Measurements from ENCODE around the gene PDCL3.

DNA sequence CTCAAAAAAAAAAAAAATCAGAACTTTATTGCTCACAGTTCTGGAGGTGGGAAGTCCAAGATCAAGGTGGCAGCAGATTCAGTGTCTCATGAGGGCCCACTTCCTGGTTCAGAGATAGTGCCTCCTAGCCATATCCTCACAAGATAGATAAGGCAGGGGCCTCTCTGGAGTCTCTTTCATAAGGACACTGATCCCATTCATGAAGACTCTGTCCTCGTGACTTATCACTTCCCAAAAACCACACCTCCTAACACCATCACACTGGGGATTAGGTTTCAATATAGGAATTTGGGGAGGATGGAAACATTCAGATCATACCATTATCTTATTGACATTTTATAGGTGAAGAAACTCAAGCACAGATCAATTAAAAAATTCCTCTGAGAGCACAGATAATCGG, 61.1 kb downstream of the PDCL3 start:
- TF ChIP-seq POLR2AphosphoS5 (IDR thresholded peaks at IDR 0.05; ENCODE audit: low read depth, low read length): no peak
- TF ChIP-seq, protein P1, sequence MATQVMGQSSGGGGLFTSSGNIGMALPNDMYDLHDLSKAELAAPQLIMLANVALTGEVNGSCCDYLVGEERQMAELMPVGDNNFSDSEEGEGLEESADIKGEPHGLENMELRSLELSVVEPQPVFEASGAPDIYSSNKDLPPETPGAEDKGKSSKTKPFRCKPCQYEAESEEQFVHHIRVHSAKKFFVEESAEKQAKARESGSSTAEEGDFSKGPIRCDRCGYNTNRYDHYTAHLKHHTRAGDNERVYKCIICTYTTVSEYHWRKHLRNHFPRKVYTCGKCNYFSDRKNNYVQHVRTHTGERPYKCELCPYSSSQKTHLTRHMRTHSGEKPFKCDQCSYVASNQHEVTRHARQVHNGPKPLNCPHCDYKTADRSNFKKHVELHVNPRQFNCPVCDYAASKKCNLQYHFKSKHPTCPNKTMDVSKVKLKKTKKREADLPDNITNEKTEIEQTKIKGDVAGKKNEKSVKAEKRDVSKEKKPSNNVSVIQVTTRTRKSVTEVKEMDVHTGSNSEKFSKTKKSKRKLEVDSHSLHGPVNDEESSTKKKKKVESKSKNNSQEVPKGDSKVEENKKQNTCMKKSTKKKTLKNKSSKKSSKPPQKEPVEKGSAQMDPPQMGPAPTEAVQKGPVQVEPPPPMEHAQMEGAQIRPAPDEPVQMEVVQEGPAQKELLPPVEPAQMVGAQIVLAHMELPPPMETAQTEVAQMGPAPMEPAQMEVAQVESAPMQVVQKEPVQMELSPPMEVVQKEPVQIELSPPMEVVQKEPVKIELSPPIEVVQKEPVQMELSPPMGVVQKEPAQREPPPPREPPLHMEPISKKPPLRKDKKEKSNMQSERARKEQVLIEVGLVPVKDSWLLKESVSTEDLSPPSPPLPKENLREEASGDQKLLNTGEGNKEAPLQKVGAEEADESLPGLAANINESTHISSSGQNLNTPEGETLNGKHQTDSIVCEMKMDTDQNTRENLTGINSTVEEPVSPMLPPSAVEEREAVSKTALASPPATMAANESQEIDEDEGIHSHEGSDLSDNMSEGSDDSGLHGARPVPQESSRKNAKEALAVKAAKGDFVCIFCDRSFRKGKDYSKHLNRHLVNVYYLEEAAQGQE (IDR thresholded peaks at IDR 0.05; ENCODE audit: insufficient read depth in 1 of 2, low read depth in 2 of 2, low read length in 2 of 2): no peak

Data from PFSK-1 (cell line).